Bone marrow (tissue), 2 donors: ENCODE results near the gene FPGT.
"Not testable (repeated sequence)": the region's sequence is repeated elsewhere in the genome, so short reads cannot be mapped to it uniquely, and the experiment has no call there.

Source experiments
- DNase-seq, 2 donors: peaks; one replicate each; lab custom pipeline; 2025; lab: John Stamatoyannopoulos, UW

The FPGT gene

DNA sequence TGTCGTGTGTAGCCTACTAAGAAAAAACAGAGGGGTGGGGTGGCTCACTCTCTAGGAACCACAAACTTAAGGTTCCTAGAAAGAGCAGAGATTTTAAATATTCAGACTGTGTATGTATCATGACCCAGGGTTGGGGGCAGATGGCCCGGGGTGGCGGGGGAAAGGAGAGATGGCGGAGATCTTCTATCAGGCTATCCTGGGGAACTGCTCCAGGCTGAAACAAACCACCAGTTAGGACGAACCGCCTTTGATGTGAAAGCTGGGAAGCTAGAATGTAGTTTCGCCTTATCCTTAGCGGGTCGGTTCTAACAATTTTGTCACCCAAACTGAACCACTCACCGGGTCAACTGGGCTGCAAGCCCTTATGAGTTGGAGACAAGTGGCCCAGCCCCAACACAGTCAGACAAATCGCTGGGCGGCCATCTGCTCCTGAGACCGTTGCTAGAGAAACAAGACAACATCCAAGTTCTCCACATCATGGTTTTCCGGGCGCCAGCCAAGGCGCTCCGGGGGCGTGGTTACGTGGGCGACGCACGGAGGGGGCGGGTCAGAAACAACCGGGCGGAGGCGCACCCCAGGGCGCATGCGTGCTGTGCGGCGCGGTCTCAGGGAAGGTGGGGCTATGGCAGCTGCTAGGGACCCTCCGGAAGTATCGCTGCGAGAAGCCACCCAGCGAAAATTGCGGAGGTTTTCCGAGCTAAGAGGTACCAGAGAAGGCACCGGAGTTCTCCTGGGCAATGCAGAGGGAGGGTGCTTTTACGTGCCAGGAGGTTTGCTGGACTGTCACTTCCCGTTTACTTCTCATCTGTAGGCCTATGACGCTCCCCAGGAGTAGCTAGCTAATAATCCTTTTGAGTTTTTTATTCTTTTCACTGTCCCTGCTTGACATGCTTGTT, at the start of gene FPGT, which contains the start of gene LRRIQ3:
Gene FPGT, plus strand, starts transcription at position 586 of the 896 bp plus-strand sequence. Its CDS starts 37 bp downstream, at position 623.
Gene LRRIQ3, minus strand, starts transcription at position 520 of the 896 bp plus-strand sequence. CDS start 14,492 bp downstream, outside the sequence.
- DNase-seq = peak; percentile 86 to 92

DNA sequence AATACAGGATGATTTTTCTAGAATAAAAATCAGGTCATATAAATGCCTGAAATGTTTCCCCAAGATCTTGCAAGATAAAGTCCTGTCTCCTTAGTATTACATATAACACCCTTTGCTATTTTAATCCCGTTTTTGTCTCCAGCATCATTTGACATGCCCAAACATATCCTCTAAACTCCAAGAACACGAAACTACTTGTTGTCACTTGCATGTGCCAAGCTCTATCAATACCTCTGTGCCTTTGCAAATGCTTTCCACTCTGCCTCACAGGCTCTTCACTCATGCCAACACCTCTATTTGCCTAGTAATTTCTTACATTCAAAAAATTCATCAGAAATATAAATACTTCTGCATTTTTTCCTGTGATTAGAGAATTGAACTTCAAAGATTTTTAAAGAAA, 38.0 kb upstream of the FPGT start:
- DNase-seq = no peak

DNA sequence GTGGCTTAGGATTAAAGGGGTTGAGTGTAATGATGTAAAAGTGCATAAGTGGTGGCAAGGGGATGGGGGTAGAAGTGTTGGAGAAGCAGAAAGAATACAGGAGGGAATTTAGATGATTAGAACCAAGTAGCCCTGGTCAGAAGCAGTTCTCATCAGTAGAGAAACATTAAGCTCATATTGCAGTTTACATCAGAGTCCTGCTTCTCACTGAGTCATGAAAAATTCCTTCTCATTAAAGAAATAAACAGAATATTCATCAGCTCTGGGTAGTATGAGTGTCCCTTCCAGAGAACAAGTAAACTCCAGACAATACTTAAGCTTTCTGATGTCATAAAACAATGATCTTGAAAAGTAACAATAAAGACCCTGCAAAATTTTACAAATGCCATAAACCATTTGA, 36.5 kb upstream of the FPGT start:
- DNase-seq = no peak

DNA sequence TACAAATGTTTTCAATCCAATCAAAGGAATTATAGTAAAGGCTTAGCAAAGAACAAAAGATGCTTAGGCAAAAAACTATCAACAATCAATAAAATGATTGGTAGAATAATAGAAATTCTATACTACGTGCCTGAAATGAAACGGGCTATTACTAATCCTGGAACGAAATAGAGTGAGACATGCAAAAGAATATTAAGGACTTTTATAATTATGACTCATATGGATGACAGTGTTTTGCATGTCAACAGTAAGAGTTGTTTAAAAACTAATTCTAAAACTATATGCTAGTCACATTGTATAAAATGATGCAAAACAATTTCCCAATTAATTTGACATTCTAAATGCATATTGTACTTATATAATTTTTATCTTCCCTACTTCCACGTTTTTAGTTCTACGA, 35.7 kb upstream of the FPGT start:
- DNase-seq = no peak

DNA sequence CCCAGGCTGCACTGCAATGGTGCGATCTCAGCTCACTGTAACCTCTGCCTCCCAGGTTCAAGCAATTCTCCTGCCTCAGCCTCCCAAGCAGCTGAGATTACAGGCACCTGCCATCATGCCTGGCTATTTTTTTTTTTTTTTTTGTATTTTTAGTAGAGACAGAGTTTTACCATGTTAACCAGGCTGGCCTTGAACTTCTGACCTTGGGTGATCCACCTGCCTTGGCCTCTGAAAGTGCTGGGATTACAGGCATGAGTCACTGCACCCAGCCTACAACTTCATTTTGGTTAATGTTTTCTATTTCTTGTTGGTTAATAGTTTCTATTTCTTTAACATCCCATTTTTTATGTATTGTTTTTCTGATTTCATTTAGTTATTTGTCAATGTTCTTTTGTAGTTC, 23.6 kb upstream of the FPGT start:
- not testable (repeated sequence) for DNase-seq

DNA sequence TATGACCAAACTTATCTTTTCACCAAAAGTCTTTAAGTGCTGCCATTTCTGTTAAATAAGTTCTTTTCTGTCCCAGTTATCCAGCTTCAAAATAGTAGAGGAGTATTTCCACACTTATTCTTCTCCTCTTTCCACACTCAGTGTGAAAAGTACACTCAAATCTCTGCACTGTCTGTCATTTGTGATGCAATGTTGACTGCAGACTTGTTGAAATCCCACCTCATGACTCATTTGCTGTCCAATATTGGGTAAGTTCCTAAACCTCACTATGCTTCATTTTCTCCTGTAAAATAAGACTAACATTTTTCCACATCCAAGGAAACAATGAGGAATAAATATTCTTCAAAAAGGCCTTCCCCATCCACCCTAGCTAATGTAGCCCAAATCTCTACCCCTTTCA, 17.6 kb upstream of the FPGT start:
- DNase-seq = no peak

DNA sequence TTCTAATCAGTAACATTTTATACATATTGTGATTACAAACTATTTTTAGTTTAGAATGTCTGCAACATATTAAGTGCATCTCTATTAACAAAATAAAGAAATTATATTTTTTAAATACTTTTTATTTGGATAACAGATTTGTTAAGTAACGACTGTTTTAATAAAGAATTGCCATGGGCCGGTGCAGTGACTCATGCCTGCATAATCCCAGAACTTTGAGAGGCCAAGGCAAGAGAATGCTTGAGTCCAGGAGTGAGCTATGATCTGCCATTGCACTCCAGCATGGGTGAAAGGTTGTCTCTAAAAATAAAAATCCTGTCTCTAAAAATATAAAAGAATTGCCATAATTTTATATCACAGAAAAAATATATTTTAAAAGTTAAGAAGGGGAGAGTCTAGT, 4.1 kb upstream of the FPGT start:
- DNase-seq = no peak

DNA sequence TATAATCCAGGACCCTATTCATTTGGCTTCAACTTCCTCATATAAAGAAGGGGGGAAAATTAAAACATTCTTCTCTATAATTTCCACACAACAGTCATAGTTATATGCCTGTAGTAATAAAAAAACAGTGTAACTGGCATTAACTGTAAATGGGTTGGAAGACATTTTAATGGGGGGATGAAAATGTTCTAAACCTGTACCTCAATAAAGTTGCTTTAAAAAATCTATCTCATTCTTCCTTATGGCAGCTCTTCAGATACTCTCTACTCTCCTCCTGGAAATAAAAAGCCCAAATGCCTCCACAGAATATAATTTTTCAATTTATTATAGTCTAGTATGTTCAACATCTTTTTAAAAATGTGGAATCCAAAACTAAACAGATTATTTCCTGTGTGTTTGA, 2.7 kb upstream of the FPGT start:
- DNase-seq = no peak

DNA sequence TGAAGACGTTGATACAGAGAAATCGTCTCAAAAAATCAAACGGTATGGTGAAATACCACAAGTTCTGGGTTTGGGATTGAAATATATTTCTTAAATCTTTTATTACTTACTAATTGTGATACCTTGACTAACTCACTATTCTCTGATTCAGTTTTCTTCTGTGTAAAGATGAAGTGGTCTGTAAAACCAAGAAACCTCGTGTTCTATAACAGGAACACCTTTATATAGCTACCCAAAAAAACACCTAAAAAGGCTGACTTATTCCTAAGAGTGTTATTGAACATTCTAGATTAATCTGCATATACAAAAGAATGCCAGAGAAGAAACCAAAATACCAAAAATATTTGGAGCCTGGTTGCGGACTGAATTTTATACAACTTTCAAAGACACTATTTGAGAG, 787 bp upstream of the FPGT start:
- DNase-seq = no peak

DNA sequence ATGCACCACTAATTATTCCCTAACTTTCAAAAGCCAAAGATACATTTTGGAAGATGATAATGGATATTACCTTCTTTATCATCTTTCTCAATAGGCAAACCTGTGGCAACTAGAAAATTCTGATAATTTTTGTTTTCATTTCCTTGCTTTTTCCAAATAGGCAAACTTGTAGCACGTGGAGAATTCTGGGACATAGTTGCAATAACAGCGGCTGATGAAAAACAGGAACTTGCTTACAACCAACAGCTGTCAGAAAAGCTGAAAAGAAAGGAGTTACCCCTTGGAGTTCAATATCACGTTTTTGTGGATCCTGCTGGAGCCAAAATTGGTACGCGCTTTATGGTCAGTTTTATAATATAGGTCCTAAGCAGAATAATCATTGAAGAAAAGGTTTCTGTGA, 1.5 kb downstream of the FPGT start:
- DNase-seq = peak in 1 of 2 donors; percentile 4

DNA sequence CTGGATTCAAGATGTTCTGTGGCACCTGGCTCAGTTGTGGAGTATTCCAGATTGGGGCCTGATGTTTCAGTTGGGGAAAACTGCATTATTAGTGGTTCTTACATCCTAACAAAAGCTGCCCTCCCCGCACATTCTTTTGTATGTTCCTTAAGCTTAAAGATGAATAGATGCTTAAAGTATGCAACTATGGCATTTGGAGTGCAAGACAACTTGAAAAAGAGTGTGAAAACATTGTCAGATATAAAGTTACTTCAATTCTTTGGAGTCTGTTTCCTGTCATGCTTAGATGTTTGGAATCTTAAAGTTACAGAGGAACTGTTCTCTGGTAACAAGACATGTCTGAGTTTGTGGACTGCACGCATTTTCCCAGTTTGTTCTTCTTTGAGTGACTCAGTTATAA, 7.2 kb downstream of the FPGT start:
- no peak for DNase-seq

DNA sequence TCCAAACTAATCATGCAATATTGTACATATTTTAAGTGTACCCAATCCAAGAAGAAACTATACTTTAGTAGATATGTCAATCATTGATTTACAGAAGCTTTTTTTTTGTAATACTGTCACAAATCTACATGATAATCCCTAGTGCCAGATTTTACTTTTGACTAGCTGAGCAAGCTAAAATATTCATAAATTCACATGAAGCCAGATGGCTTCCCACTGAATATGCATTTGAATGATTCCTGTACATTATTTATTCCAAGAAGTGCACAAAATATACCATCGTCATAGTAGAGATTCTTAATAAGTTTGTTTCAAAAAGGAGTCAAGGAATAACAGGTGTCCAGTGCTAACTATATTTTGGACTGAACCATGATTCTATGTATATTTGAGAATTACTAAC, 17.2 kb downstream of the FPGT start:
- no peak for DNase-seq

DNA sequence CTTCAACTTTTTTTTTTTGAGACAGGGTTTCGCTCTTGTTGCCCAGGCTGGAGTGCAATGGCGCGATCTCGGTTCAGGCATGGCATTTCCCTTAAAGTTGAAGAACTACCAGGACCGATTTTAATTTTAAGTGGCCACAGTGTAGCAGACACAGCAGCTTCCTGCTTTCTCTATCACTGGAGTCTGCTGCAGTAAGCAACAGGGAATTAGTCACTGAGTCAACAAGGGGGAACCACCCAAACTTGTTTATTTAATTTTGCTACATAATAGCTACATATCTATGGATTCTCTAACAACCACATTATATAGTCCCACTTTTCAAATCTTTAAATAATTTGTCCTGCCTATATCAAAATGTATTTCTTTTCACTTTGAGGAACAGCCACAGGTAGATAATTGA, 24.7 kb downstream of the FPGT start:
- no peak for DNase-seq

DNA sequence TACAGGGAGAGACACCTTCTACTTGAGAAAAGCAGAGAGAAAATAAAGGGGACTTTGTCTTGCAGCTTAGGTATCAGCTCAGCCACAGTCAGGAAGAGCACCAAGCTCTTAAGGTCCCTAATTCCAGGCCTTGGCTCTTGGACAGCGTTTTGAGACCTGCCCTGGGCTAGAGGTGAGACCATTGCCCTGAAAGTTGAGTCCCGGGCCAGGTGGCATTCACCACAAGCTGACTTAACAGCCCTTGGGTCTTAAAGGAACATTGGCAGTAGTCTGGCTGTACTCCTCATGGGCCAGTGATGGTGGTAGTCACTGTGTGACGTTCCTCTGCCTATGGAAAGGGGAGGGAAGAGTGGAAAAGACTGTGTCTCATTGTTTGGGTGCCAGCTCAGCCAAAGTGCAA, 25.4 kb downstream of the FPGT start:
- no peak for DNase-seq

DNA sequence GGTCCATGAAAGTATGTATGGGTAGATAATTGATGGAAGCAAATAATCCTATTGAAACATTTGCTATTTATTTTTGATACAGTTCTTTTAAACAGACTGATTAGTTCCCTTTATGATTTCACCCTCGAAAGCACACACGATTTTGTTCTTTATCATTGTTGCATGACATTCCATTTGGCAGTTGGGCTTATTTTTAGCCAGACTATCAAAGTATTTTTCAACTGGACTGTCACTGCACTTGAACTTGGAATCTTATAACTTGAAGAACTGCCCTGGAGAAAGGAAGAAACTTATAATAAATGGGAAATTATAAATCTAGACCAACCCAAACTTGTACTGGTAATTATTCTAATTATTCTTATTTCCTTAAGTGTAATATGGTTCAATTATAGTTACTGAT, 37.1 kb downstream of the FPGT start, which contains the start of gene TNNI3K:
Gene TNNI3K, plus strand, starts transcription at position 235 of the 400 bp plus-strand sequence. Its CDS starts 65 bp downstream, at position 300.
- DNase-seq = no peak

DNA sequence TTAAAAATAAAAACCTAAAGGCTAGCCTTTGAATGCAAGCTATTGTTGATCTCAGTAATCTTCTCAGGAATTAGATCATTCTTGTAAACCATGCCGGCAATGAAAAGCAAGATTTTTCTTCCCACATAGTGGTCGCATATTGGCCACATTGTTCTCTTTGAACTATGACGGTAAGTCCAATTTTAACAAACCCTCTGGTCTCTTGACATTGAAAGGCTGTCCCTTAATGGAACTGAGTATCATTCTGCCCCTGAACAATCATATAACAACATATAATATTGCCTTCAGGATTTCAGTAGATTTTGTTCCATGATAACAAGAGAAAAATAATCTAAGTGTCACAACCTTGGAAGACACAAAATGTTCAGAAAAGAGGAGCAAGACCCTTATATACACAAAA, 38.4 kb downstream of the FPGT start:
- no peak for DNase-seq

DNA sequence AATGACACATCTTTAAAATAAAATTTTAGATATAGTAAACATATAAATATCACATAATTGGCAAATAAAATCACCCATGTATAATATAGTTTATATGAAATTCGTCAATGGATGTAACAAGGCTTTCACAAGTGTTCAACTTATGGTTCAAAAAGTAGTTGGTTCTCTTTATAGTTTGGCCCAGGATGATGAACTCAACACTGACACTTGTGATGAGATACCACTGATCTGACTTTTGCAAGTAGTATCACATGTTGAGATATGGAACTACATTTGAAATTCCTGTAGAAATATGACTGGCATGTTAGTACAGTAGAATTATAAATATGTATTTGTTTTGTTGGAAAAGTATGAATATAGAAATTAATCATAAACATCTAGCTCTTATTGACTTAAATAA, 39.0 kb downstream of the FPGT start:
- DNase-seq = no peak

DNA sequence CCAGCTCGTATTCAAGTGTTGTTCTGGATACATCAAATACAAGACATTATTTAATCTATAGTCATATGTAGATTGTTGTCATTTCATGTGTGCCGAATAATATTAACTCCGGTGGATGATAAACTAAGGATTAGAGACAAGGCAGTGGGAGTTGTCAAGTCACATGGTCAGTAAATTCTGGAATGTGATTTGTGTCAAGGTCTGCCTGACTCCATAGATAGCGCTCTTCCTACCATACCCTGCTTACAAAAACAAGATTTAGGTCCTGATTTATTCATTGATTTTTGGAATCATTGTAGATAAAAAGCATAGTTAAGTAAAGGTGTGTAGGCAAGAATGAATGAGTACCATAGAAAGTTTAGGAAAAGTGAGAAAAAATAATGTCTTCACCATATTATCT, 39.7 kb downstream of the FPGT start:
- DNase-seq = no peak

DNA sequence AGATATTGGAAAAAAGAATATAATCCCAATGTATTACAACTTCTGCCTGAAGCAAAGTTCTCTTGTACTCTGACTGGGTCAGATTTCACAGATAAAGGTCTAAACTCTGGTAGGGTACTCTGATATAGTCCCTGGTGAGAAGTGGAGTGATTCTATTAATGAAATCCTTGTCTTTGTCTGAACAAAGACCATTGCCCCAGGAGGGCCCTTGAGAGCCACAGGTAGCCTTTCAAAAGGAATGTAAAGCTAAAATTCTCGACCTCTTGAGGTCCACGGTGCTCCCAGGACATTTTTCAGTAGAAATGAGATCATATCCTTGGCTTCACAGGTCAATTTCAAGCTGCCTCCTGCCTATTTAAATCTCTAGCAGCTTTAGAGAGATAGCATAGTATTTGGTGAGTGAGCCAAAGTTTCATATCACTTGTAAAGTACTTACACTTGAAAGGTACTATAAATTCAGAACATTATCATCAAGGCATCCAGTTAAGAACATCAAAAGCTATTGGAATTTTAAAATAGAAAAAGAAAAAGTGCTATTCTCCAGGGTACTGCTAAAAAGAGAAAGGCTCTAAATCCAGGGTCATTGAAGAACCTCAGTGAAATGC, 47.2 kb downstream of the FPGT start:
- DNase-seq = no peak

DNA sequence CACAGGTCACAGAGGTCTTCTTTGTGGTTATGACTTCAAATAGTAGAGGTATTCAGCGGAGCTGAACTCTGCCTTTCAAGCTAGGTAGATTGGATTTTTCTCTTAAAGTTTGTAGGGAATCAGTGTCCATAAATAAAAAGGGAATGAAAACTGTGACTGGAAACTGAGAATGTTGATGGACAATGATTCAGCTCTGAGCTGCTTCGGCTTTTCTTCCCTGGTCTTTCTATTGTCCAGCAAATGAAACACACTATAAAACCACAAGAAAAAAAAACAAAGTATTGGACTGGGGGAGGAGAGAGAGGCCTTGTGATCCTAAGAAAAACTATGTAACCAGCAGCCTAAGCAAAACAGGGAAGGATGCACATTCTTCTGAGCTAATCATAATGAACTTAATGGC, 48.3 kb downstream of the FPGT start:
- no peak for DNase-seq

DNA sequence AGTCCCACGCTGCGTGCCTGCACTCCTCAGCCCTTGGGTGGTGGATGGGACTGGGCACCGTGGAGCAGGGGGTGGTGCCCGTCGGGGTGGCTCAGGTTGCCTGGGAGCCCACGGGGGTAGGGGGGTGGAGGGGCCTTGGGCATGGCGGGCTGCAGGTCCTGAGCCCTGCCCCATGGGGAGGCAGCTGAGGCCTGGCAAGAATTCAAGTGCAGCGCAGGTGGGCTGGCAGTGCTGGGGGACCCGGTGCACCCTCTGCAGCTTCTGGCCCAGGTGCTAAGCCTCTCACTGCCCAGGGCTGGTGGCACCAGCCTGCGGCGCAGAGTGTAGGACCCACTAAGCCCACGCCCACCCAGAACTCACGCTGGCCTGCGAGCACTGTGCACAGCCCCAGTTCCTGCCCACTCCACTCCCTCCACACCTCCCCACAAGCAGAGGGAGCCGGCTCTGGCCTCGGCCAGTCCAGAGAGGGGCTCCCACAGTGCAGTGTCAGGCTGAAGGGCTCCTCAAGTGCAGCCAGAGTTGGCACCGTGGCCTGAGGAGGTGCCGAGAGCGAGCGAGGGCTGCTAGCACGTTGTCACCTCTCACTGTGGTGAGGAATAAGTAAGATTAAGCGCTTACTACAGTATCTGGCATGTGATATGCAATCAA, 50.0 kb downstream of the FPGT start:
- no peak for DNase-seq

DNA sequence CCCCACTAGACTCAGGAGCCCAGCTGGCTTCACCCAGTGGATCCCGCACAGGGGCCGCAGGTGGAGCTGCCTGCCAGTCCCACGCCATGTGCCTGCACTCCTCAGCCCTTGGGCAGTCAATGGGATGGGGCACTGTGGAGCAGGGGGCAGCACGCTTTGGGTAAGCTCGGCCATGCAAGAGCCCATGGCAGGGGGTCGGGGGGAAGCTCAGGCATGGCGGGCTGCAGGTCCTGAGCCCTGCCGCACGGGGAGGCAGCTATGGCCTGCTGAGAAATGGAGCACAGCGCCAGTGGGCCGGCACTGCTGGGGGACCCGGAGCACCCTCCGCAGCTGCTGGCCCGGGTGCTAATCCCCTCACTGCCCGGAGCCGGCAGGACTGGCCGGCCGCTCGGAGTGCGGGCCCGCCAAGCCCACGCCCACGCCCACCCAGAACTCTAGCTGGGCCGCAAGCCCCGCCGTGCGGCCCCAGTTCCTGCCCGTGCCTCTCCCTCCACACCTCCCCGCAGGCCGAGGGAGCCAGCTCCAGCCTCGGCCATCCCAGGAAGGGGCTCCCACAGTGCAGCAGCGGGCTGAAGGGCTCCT, 55.3 kb downstream of the FPGT start:
- DNase-seq = not testable (repeated sequence)
